ENCODE results near the gene BCAT1. TPM values are rescaled to one million over a fixed set of nuclear protein-coding genes. Genes with fewer than 3 reads are reported as not detected.
"Not testable (repeated sequence)": the region's sequence is repeated elsewhere in the genome, so short reads cannot be mapped to it uniquely, and the experiment has no call there.

BCAT1 gene
- total RNA-seq, 1 experiment from 2014 or later = 183 TPM

DNA sequence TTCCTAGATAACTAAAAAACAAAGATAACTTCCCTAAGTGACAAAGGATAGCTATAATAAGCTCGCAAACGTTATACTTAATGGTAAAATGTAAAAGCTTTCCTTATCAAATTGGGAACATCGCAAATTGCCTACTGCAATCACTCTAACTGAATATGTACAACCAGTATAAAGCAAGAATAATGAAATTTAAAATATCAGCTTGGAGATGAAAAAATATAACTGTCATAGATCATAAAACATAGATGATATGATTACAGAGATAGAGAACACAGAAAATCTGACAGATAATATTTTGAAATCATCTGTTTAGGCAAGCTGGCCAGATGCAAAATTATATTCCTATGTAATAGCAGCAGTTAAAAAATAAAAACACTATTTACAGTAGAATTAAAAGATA is 64.0 kb downstream of the BCAT1 start:
- DNase-seq = no peak
- no peaks in the 10 kb centered on the region for H3K27me3 ChIP-seq (ENCODE audit: low read length)
- peaks cover 11% of the 10 kb centered on the region; the same call in 1 of the 2 replicates for H3K36me3 ChIP-seq (ENCODE audit: insufficient read depth, low read length)
- no peaks in the 10 kb centered on the region for H4K20me1 ChIP-seq (ENCODE audit: insufficient read depth, low read depth, low read length)
- no peaks in the 10 kb centered on the region for H3K9me3 ChIP-seq (ENCODE audit: low read length)
- H3K27ac ChIP-seq (ENCODE audit: low read length) = no peak overlapping the region
- H3K79me2 ChIP-seq (ENCODE audit: low read length) = peaks cover 74% of the 10 kb centered on the region
- no peak overlapping the region for H3K4me3 ChIP-seq (ENCODE audit: low read length)
- no peak overlapping the region for H3K9ac ChIP-seq (ENCODE audit: low read length)
- peaks cover 5% of the 10 kb centered on the region; the same call in 1 of the 2 replicates for H3K4me1 ChIP-seq (ENCODE audit: low read length)
- H3K4me2 ChIP-seq (ENCODE audit: low read depth, low read length, poor library complexity, severe bottlenecking) = no peak overlapping the region
- H3K9me2 ChIP-seq (replicated peaks; ENCODE audit: insufficient read depth, low read length) = no peaks in the 10 kb centered on the region
- H2AFZ ChIP-seq (ENCODE audit: low read length) = no peak overlapping the region

DNA sequence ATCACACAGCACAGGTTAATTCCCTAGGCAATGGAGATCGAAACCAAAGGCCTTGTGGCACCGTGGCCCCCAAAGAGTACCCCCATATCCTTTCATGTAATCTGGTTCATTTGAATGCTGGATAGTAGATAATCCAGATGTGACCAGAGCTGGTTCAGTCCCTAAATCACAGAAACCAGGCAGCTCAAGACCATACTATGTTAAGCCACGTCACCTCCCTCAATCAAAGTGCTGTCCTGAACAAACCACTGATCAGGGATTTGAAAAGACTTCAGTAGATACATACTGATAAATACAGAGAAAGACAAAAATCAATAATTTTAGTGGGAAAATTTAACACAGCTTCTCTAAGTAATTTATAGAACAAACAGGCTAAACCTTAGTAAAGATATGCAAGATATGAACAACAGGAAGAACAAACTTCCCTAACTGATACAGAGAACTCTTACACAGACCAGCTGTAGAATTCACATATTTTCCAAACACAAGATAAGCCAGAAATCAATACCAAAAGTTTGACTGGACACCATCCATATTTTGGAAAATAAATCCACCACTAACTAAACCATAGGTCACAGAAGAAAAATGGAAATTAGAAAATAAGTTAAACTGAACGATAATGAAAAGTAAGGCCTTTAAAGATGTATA is 67.1 kb downstream of the BCAT1 start:
- Histone ChIP-seq H3K27me3 (ENCODE audit: low read length) (no peaks in the 10 kb centered on the region), H2AFZ (ENCODE audit: low read length) (no peak overlapping the region), H3K9me2 (replicated peaks; ENCODE audit: insufficient read depth, low read length) (no peaks in the 10 kb centered on the region), H3K36me3 (ENCODE audit: insufficient read depth, low read length) (peaks cover 37% of the 10 kb centered on the region), H3K9ac (ENCODE audit: low read length) (no peak overlapping the region), H3K4me3 (ENCODE audit: low read length) (no peak overlapping the region), H3K27ac (ENCODE audit: low read length) (no peak overlapping the region), H3K4me2 (ENCODE audit: low read depth, low read length, poor library complexity, severe bottlenecking) (no peak overlapping the region), H3K4me1 (ENCODE audit: low read length) (no peaks in the 10 kb centered on the region), H3K9me3 (ENCODE audit: low read length) (no peaks in the 10 kb centered on the region), H3K79me2 (ENCODE audit: low read length) (peaks cover 62% of the 10 kb centered on the region), H4K20me1 (ENCODE audit: insufficient read depth, low read depth, low read length) (no peaks in the 10 kb centered on the region)
- DNase-seq = no peak

DNA sequence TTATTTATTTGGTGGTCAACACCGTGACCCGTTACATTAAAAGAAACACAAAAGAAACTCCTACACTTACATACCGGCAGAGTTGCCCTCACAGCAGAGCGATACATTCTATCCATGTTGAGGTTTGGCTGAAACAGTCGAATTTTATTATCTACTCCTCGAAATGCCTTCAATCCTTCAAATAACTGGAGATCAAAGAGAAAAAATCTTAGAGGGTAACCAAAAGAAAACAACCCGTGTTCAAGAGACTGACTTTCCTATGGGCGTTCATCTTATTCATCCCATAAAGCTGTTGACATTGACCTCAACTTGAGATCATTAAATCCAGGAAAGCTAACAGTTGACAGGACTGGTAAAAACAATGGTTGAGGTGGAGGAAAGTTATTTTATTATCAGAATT is 67.7 kb downstream of the BCAT1 start:
- H3K9ac ChIP-seq (ENCODE audit: low read length) = no peak overlapping the region
- DNase-seq = no peak
- no peak overlapping the region for H3K4me3 ChIP-seq (ENCODE audit: low read length)
- no peaks in the 10 kb centered on the region for H3K9me2 ChIP-seq (replicated peaks; ENCODE audit: insufficient read depth, low read length)
- peaks cover 42% of the 10 kb centered on the region for H3K36me3 ChIP-seq (ENCODE audit: insufficient read depth, low read length)
- no peaks in the 10 kb centered on the region for H3K27me3 ChIP-seq (ENCODE audit: low read length)
- no peaks in the 10 kb centered on the region for H3K4me1 ChIP-seq (ENCODE audit: low read length)
- H3K9me3 ChIP-seq (ENCODE audit: low read length) = no peaks in the 10 kb centered on the region
- H3K79me2 ChIP-seq (ENCODE audit: low read length) = peaks cover 59% of the 10 kb centered on the region
- no peak overlapping the region for H2AFZ ChIP-seq (ENCODE audit: low read length)
- no peaks in the 10 kb centered on the region for H4K20me1 ChIP-seq (ENCODE audit: insufficient read depth, low read depth, low read length)
- no peak overlapping the region for H3K27ac ChIP-seq (ENCODE audit: low read length)
- no peak overlapping the region for H3K4me2 ChIP-seq (ENCODE audit: low read depth, low read length, poor library complexity, severe bottlenecking)

- Histone ChIP-seq H3K27me3 (ENCODE audit: low read length) (no peaks in the 10 kb centered on the region), H3K4me3 (ENCODE audit: low read length) (no peak overlapping the region), H4K20me1 (ENCODE audit: insufficient read depth, low read depth, low read length) (no peaks in the 10 kb centered on the region), H3K4me2 (ENCODE audit: low read depth, low read length, poor library complexity, severe bottlenecking) (no peak overlapping the region), H3K9ac (ENCODE audit: low read length) (no peak overlapping the region), H3K4me1 (ENCODE audit: low read length) (no peaks in the 10 kb centered on the region), H3K9me3 (ENCODE audit: low read length) (no peaks in the 10 kb centered on the region), H3K27ac (ENCODE audit: low read length) (no peak overlapping the region), H2AFZ (ENCODE audit: low read length) (no peak overlapping the region), H3K9me2 (replicated peaks; ENCODE audit: insufficient read depth, low read length) (no peaks in the 10 kb centered on the region; the same call in 1 of the 2 replicates), H3K79me2 (ENCODE audit: low read length) (peaks cover 56% of the 10 kb centered on the region), H3K36me3 (ENCODE audit: insufficient read depth, low read length) (peaks cover 44% of the 10 kb centered on the region)
- no peak for DNase-seq
These were observed 68.2 kb downstream of the BCAT1 start for GRCh38 chr12:24880732-24881131.

DNA sequence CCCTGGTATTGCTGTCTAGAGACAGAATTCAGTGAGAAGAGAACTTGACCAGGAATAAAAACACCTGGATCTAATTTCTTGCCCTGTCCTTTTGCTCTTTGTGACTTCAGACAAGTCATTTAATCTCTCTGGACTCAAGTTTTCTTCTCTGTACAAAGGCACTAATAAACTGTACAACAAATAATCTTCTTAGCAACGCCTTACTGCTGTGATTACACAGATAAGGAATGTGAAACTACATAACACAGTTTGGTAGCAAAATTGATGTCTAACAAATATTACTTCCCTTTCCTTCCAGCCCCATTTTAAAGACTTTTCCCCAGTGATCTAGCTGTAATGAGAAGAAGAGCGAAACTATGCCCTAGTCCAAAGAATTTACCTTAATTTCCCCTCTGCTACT is 69.3 kb downstream of the BCAT1 start:
- no peak overlapping the region for H3K4me3 ChIP-seq (ENCODE audit: low read length)
- H3K9me3 ChIP-seq (ENCODE audit: low read length) = no peaks in the 10 kb centered on the region
- H3K36me3 ChIP-seq (ENCODE audit: insufficient read depth, low read length) = peaks cover 54% of the 10 kb centered on the region
- H3K4me1 ChIP-seq (ENCODE audit: low read length) = no peaks in the 10 kb centered on the region
- H3K4me2 ChIP-seq (ENCODE audit: low read depth, low read length, poor library complexity, severe bottlenecking) = no peak overlapping the region
- peaks cover 56% of the 10 kb centered on the region for H3K79me2 ChIP-seq (ENCODE audit: low read length)
- H3K9ac ChIP-seq (ENCODE audit: low read length) = no peak overlapping the region
- H3K27me3 ChIP-seq (ENCODE audit: low read length) = no peaks in the 10 kb centered on the region
- no peak overlapping the region for H3K27ac ChIP-seq (ENCODE audit: low read length)
- H4K20me1 ChIP-seq (ENCODE audit: insufficient read depth, low read depth, low read length) = no peaks in the 10 kb centered on the region
- no peak overlapping the region for H2AFZ ChIP-seq (ENCODE audit: low read length)
- DNase-seq = no peak
- H3K9me2 ChIP-seq (replicated peaks; ENCODE audit: insufficient read depth, low read length) = peaks cover 4% of the 10 kb centered on the region; the same call in 1 of the 2 replicates

DNA sequence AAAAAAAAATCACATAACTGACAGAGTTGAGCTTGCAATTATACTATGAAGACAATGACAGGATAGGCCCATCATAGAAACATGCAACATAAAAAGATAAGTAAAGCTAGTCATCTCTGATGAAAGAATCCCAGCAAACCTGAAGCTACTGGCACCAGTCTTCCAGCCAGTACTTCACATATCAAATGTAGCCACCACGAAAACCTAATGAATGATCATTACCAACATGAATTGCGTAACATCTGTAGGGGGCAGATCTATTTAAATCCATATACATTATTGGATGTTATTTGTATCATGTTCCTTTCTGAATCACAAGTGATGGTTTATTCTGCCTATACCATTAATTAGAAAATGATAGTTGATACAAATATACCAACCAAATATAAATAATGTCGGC is 73.9 kb downstream of the BCAT1 start:
- H3K4me2 ChIP-seq (ENCODE audit: low read depth, low read length, poor library complexity, severe bottlenecking) = no peak overlapping the region
- no peak for DNase-seq
- no peak overlapping the region for H3K4me3 ChIP-seq (ENCODE audit: low read length)
- H3K4me1 ChIP-seq (ENCODE audit: low read length) = no peaks in the 10 kb centered on the region
- peaks cover 31% of the 10 kb centered on the region for H3K79me2 ChIP-seq (ENCODE audit: low read length)
- no peak overlapping the region for H3K27ac ChIP-seq (ENCODE audit: low read length)
- no peaks in the 10 kb centered on the region for H3K27me3 ChIP-seq (ENCODE audit: low read length)
- H3K9ac ChIP-seq (ENCODE audit: low read length) = no peak overlapping the region
- no peaks in the 10 kb centered on the region for H3K9me3 ChIP-seq (ENCODE audit: low read length)
- no peaks in the 10 kb centered on the region for H4K20me1 ChIP-seq (ENCODE audit: insufficient read depth, low read depth, low read length)
- no peak overlapping the region for H2AFZ ChIP-seq (ENCODE audit: low read length)
- H3K9me2 ChIP-seq (replicated peaks; ENCODE audit: insufficient read depth, low read length) = peaks cover 4% of the 10 kb centered on the region; the same call in 1 of the 2 replicates
- H3K36me3 ChIP-seq (ENCODE audit: insufficient read depth, low read length) = peaks cover 69% of the 10 kb centered on the region

DNA sequence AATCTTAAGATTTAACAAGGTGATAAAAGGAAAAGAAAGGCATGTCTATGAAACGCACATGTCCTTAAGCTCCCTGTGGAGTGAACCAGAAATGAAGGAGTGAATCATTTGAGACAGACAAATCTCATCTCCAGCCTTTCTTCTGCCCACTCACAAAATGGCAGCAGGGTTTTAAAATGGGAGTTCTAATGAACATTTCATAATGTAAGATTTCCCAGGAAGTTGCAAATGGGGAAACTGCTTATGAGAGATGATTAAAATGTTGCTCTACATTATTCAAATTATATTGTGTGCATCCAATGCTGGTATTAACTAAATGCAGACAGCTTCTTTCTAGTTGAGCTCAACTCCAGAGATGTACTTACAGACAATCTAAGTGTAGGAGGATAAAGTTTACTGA is 76.7 kb downstream of the BCAT1 start:
- peaks cover 60% of the 10 kb centered on the region for H3K36me3 ChIP-seq (ENCODE audit: insufficient read depth, low read length)
- H3K9me3 ChIP-seq (ENCODE audit: low read length) = no peaks in the 10 kb centered on the region
- no peaks in the 10 kb centered on the region for H3K4me1 ChIP-seq (ENCODE audit: low read length)
- peaks cover 30% of the 10 kb centered on the region for H3K79me2 ChIP-seq (ENCODE audit: low read length)
- no peaks in the 10 kb centered on the region for H3K27me3 ChIP-seq (ENCODE audit: low read length)
- no peaks in the 10 kb centered on the region for H4K20me1 ChIP-seq (ENCODE audit: insufficient read depth, low read depth, low read length)
- H3K27ac ChIP-seq (ENCODE audit: low read length) = no peak overlapping the region
- no peak overlapping the region for H3K4me3 ChIP-seq (ENCODE audit: low read length)
- no peak for DNase-seq
- H3K4me2 ChIP-seq (ENCODE audit: low read depth, low read length, poor library complexity, severe bottlenecking) = no peak overlapping the region
- peaks cover 4% of the 10 kb centered on the region; the same call in 1 of the 2 replicates for H3K9me2 ChIP-seq (replicated peaks; ENCODE audit: insufficient read depth, low read length)
- no peak overlapping the region for H2AFZ ChIP-seq (ENCODE audit: low read length)
- no peak overlapping the region for H3K9ac ChIP-seq (ENCODE audit: low read length)

- H4K20me1 ChIP-seq (ENCODE audit: insufficient read depth, low read depth, low read length) = not testable (repeated sequence)
These were observed 82.8 kb downstream of the BCAT1 start for GRCh38 chr12:24866139-24866538.

More at GRCh38 chr12:24866139-24866538, 82.8 kb downstream of the BCAT1 start:
- Histone ChIP-seq H3K79me2 (ENCODE audit: low read length) (peaks cover 11% of the 10 kb centered on the region; the same call in 1 of the 2 replicates), H3K36me3 (ENCODE audit: insufficient read depth, low read length) (peaks cover 24% of the 10 kb centered on the region)
- not testable (repeated sequence) for H3K4me1 ChIP-seq (ENCODE audit: low read length); H3K9me2 ChIP-seq (replicated peaks; ENCODE audit: insufficient read depth, low read length); H3K9ac ChIP-seq (ENCODE audit: low read length); H3K27ac ChIP-seq (ENCODE audit: low read length); H3K9me3 ChIP-seq (ENCODE audit: low read length); H3K27me3 ChIP-seq (ENCODE audit: low read length); H3K4me3 ChIP-seq (ENCODE audit: low read length); DNase-seq; H2AFZ ChIP-seq (ENCODE audit: low read length); H3K4me2 ChIP-seq (ENCODE audit: low read depth, low read length, poor library complexity, severe bottlenecking)

Measured in Karpas-422 (cell line).